GM12873 (cell line): Measurements from ENCODE around the gene AMT.

Experiments
- CTCF ChIP-seq: IDR thresholded peaks from 2 replicates; pipeline ENCODE4 v1.5.1; 2012; ENCODE audit warnings: low read depth, mild to moderate bottlenecking, moderate library complexity, low read length, control low read depth; ENCODE audit not compliant: insufficient read depth; ENCODE audit errors: missing control alignments

AMT gene

GRCh38 chr3:49422379-49423248 is at the start of gene AMT:
Gene AMT, minus strand, starts transcription at chr3:49422473. Its CDS starts 23 bp downstream, at chr3:49422450.
- TF ChIP-seq CTCF: no peak

GRCh38 chr3:49470714-49471420 is 48.6 kb upstream of the AMT start:
- peak; percentile 13 for TF ChIP-seq CTCF

GRCh38 chr3:49469936-49470713 is 47.9 kb upstream of the AMT start, which contains the start of gene DAG1:
Gene DAG1, plus strand, starts transcription at chr3:49470267. Its CDS starts 40,268 bp downstream, at chr3:49510535.
- no peak for TF ChIP-seq CTCF

- no peak for TF ChIP-seq CTCF
Observed at GRCh38 chr3:49469037-49469935, 47.0 kb upstream of the AMT start.

GRCh38 chr3:49466085-49466484 is 43.8 kb upstream of the AMT start:
- no peak for TF ChIP-seq CTCF

GRCh38 chr3:49465270-49466034 is 43.2 kb upstream of the AMT start:
- no peak for TF ChIP-seq CTCF
